ENCODE data around the gene TNFSF8.

TNFSF8 gene

DNA sequence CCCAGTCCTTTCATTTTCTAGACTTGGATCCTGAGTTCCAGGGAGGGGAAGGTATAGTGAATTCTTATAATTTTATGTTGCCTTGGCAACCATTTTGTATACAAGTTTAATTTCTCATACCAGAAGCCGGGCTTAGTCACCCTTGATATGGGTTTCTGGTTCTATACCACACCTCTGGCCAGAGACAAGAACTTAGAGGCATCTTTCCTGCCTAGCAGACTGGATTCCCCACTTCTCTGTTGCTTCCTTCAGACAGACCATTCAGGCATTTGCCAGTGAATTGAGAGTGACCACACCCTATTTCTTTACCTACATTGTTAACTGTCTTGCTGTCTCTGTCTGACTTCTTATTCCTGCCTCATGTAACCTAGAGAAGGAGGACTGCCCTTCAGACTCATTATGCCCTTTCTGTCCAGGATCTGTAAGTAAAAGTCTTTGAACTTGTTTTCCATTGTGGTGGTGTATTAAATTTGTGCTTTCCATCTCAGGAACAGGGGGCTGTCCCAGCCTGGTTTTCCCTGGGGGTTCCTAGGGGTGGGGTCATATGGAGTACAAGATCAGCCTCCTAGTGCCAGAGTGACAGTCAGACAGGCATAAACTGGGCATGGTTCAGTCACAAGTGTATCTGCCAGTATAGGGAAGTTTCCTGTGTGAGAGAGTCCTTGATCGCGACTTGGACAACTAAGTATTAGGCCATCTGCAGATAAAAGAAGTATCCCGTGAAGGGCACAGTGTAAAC, 27.4 kb downstream of the TNFSF8 start:
- DNase-seq = no peak

GRCh38 chr9:114900942-114901802, 29.2 kb downstream of the TNFSF8 start:
- DNase-seq = no peak

- DNase-seq = no peak
These were observed 30.4 kb downstream of the TNFSF8 start for GRCh38 chr9:114899995-114900394.

DNA sequence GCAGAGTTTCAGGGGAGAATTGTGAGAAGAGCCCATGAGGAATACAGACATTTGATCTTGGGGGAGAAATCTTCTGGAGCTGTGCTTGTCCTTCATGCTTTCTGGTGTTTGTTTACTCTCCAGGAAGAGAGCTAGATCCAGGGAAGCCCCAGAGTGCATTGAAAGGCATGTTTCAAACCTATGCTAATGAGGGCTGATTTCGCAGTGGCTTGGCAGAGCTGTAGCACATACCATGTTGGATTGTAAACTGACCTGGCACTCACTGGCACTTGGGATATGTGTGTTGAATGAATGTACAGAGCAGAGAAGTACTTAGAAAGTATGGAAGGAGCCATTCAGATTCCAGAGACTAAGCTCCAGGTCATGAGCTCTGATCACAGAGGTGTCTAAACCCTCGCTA, 30.9 kb downstream of the TNFSF8 start:
- DNase-seq = no peak

DNA sequence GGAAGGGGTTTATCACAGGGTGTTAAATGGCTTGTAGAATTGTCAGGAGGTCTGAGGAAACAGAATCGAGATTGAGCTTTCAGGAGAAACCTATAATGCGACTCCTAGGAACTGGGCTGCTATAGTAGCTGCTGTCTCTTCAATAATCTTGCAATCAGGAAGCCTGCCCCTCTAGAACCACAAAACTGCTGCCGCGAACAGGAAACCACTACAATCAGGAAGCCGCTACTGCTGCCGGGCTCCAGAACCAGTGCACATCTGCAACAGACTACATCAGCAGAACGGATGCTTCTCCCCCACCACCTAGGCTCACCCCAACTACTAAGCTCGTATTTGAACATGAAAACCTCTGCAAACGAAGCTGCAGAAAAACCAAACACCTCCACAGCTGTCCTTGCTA, 31.6 kb downstream of the TNFSF8 start:
- DNase-seq = peak; percentile 65 to 74

DNA sequence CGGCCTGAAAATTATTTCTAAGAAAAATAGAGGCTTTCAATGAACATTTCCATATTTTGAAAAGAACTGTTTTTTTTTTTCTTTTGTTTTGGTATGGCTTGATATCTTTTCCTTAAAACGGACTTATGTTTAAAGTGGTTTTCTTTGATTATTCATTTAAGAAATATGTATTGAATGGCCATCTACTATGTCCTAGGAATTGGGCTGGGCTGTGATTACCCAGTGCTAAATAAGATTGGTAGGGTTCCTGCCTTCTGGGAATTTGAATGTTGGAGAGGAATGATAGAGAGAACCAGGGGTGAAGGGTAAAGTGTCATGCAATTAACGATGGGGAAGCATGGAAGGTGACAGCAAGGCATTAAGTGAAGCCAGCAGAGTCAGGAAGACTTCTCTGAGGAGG, 33.2 kb downstream of the TNFSF8 start:
- DNase-seq = no peak

DNA sequence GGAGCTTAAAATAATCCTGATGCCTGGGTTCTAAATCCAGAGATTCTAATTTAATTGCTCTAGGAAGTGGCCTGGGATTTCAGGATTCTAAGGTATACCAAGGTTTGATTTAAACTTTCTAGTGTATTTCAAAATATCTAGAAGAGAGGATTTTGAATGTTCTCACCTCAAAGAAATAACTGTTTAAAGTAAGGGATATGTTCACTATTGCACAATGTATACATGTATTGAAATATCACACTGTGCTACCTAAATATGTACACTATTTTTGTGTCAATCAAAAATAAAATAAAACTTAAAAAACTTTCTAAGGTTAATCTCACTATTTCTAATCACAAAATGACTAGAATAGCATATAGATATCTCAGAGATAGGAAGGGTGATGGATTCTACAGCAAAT, 34.0 kb downstream of the TNFSF8 start:
- no peak for DNase-seq

GRCh38 chr9:114895521-114895991, 34.8 kb downstream of the TNFSF8 start:
- no peak for DNase-seq

GRCh38 chr9:114894609-114895433, 35.6 kb downstream of the TNFSF8 start:
- peak; percentile 59 to 61 for DNase-seq

GRCh38 chr9:114894206-114894605, 36.2 kb downstream of the TNFSF8 start:
- no peak for DNase-seq

- peak; percentile 54 to 59 for DNase-seq
These were observed 37.0 kb downstream of the TNFSF8 start for GRCh38 chr9:114893221-114894010.

- peak; percentile 45 to 48 for DNase-seq
These were observed 40.6 kb downstream of the TNFSF8 start for GRCh38 chr9:114889802-114890224.

GRCh38 chr9:114888607-114889006, 41.8 kb downstream of the TNFSF8 start:
- no peak for DNase-seq

- no peak for DNase-seq
These were observed 42.4 kb downstream of the TNFSF8 start for GRCh38 chr9:114887963-114888362.

- DNase-seq = no peak
These were observed 45.5 kb downstream of the TNFSF8 start for GRCh38 chr9:114884787-114885452.

GRCh38 chr9:114883709-114884108, 46.7 kb downstream of the TNFSF8 start:
- DNase-seq = no peak

- DNase-seq = no peak
These were observed 50.1 kb downstream of the TNFSF8 start for GRCh38 chr9:114880291-114880745.

- no peak for DNase-seq
These were observed 51.4 kb downstream of the TNFSF8 start for GRCh38 chr9:114878879-114879564.

GRCh38 chr9:114869845-114870244, 60.5 kb downstream of the TNFSF8 start:
- DNase-seq = no peak

GRCh38 chr9:114869378-114869777, 61.0 kb downstream of the TNFSF8 start:
- no peak for DNase-seq

DNA sequence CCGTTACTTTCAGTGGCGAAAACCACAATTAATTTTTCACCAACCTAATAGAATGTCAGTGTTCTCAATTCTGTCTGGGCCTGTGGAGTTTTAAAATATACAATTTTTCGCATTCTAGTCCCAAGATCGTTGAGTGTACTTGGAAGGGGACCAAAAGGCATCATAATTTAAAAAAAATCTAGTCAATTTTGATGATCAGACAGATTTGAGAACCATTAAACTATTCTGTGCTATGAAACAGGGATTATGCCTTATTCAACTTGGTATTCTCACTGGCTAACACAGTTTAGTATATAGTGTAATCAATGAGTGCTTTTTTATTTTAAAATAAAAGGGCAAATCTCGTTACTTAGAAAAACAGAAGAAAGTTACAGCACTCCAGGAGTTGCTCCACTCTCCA, 63.1 kb downstream of the TNFSF8 start:
- DNase-seq = no peak
